ENCODE results near the gene RHBDD3. TPM values are rescaled to one million over a fixed set of nuclear protein-coding genes. Genes with fewer than 3 reads are reported as not detected.

RHBDD3 gene
- total and polyA plus RNA-seq, 2 of the 4 experiments (the other 2 are of a cell fraction) = 5.7 to 21.5 TPM

DNA sequence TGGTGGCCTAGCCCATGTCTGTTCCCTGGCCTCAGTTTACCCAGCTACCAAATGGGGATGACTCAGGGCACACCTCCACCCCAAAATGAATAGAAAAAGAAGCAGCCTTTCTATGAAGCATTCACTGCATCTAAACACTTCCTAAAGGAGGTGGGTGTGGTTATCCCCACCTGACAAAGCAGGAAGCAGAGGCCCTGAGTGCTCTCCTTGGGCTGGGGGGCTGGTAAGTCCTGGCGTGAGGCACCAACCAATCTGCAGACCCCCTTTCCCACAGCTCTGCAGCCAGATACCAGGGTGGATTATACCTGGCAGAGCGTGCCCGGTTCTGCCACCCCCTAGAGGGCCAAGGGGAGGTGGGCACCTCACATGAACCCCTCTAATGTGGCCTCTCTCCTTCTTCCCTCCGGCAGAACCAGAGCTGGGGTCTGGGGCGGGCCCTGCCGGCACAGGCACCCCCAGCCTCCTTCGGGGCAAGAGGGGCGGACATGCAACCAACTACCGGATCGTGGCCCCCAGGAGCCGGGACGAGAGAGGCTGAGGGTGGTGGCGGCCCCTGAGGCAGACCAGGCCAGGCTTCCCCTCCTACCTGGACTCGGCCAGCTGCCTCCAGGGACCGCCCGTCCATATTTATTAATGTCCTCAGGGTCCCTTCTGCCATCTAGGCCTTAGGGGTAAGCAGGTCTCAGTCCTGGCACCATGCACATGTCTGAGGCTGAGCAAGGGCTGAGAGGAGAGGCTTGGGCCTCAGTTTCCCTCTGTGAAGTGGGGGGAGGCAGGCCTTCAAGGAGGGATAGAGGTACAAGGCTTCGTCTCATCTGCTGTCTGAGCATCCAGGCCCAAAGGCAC, 9.2 kb downstream of the RHBDD3 start (continued):
- TF ChIP-seq, protein P1, sequence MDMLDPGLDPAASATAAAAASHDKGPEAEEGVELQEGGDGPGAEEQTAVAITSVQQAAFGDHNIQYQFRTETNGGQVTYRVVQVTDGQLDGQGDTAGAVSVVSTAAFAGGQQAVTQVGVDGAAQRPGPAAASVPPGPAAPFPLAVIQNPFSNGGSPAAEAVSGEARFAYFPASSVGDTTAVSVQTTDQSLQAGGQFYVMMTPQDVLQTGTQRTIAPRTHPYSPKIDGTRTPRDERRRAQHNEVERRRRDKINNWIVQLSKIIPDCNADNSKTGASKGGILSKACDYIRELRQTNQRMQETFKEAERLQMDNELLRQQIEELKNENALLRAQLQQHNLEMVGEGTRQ (IDR thresholded peaks at IDR 0.05; ENCODE audit: low read depth, low read length) = no peak

DNA sequence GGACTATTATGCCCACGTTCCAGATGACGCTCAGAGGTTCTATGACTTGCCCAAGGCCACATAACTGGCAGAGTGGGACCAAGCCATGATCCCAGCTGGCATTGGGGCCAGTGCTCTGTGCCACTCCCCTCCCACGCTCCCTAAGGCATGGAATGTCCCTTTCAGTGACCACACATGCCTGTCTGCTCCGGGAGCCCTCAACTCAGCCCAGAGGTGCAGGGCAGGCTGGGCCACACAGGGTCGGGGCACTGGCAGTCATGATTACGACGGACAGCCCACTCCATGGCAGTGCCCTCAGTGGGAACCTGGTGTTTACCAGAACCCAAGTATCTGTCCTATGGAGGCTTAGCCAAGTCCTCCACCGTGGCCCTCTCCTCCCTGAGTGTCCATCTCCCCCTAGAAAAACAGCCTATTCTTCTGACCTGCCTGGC, 10.0 kb downstream of the RHBDD3 start:
- no peak overlapping the region for H3K56ac ChIP-seq (ENCODE audit: extremely low read depth, insufficient read depth, low read length)
- H4K91ac ChIP-seq (ENCODE audit: insufficient read depth, low read depth, low read length) = no peak overlapping the region
- H3K9me3 ChIP-seq (ENCODE audit: control insufficient read depth, insufficient read depth, low read length) = no peaks in the 10 kb centered on the region
- ChIA-PET POLR2A (ENCODE audit: unreplicated experiment) (interaction anchor here (0.5 to 0.7 kb wide), 2 partner anchors 66 to 638 kb away, joined by 3 to 4 read pairs; no protein-coding TSS in a partner anchor), CTCF (no interaction called here)
- no peak overlapping the region for H4K8ac ChIP-seq (ENCODE audit: low read depth in 2 of 2, low read length in 2 of 2)
- no peaks in the 10 kb centered on the region for H4K20me1 ChIP-seq (ENCODE audit: insufficient read depth, low read length)
- H2BK120ac ChIP-seq (ENCODE audit: low read depth, low read length) = no peak overlapping the region
- dilution Hi-C loops (cut with HindIII; ENCODE audit: low sequenced_read_pairs, unreplicated experiment) (no loop called here), intact Hi-C loops (cut with micrococcal nuclease) (no loop called here), in situ Hi-C loops (cut with MboI; ENCODE audit: low sequenced_read_pairs) (no loop called here)
- no peak overlapping the region for H3K9ac ChIP-seq (ENCODE audit: low read depth, low read length)
- no peak overlapping the region for H2BK5ac ChIP-seq (ENCODE audit: low read depth, low read length, poor library complexity, severe bottlenecking)
- H3K27ac ChIP-seq (ENCODE audit: insufficient read depth, low read length) = no peak overlapping the region
- peaks cover 9% of the 10 kb centered on the region for H3K36me3 ChIP-seq (ENCODE audit: control insufficient read depth, insufficient read depth, low read length)
- H3K4me1 ChIP-seq (ENCODE audit: control insufficient read depth, insufficient read depth, low read length) = no peaks in the 10 kb centered on the region
- H3K4me2 ChIP-seq (ENCODE audit: low read depth, low read length) = no peak overlapping the region
- no peak overlapping the region for H3K14ac ChIP-seq (replicated peaks; ENCODE audit: low read depth, low read length)
- no peak overlapping the region for H3K4ac ChIP-seq (ENCODE audit: low read depth, low read length)
- TF ChIP-seq, protein P2, sequence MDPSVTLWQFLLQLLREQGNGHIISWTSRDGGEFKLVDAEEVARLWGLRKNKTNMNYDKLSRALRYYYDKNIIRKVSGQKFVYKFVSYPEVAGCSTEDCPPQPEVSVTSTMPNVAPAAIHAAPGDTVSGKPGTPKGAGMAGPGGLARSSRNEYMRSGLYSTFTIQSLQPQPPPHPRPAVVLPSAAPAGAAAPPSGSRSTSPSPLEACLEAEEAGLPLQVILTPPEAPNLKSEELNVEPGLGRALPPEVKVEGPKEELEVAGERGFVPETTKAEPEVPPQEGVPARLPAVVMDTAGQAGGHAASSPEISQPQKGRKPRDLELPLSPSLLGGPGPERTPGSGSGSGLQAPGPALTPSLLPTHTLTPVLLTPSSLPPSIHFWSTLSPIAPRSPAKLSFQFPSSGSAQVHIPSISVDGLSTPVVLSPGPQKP (IDR thresholded peaks at IDR 0.05; ENCODE audit: borderline replicate concordance, low read depth, low read length) = no peak
- TF ChIP-seq BHLHE40 (IDR thresholded peaks at IDR 0.05; ENCODE audit: low read depth, low read length) = no peak
- no peak for TF ChIP-seq MXI1 (IDR thresholded peaks at IDR 0.05; ENCODE audit: borderline replicate concordance, low read depth, low read length)
- TF ChIP-seq, protein P1 (IDR thresholded peaks at IDR 0.05; ENCODE audit: low read depth, low read length) = no peak
- TF ChIP-seq RFX5 (IDR thresholded peaks at IDR 0.05; ENCODE audit: low read depth, low read length) = no peak
- no peak for TF ChIP-seq NFE2L2 (IDR thresholded peaks at IDR 0.05; ENCODE audit: low read depth, low read length)
- no peak for TF ChIP-seq FOS (IDR thresholded peaks at IDR 0.05; ENCODE audit: low read depth, low read length)
- TF ChIP-seq RCOR1 (IDR thresholded peaks at IDR 0.05; ENCODE audit: insufficient replicate concordance, low read length) = no peak
- TF ChIP-seq MAFK (IDR thresholded peaks at IDR 0.05; ENCODE audit: low read depth, low read length) = no peak
- TF ChIP-seq CEBPB (IDR thresholded peaks at IDR 0.05; ENCODE audit: low read depth, low read length) = no peak
- no peak for TF ChIP-seq MAZ (IDR thresholded peaks at IDR 0.05; ENCODE audit: borderline replicate concordance, low read depth, low read length)
- TF ChIP-seq RAD21 (IDR thresholded peaks at IDR 0.05; ENCODE audit: low read length) = no peak
- H3K23ac ChIP-seq (ENCODE audit: low read depth, low read length) = no peak overlapping the region
- H3K9me1 ChIP-seq (ENCODE audit: insufficient read depth, low read length) = 0 out of 2 replicates have a peak, but pooled peaks cover 2% of the 10 kb centered on the region
- DNase-seq (no peak), ATAC-seq (ENCODE audit: low read depth) (no peak)
- no peaks in the 10 kb centered on the region for H3K79me1 ChIP-seq (ENCODE audit: low read depth in 1 of 2, low read length in 2 of 2)
- no peak overlapping the region for H2BK20ac ChIP-seq (ENCODE audit: low read depth, low read length)
- H2AK9ac ChIP-seq (replicated peaks; ENCODE audit: low read depth, low read length, poor library complexity) = no peak overlapping the region
- BruUV-seq (replicated peaks) = no TSS peak
- H2AK5ac ChIP-seq (ENCODE audit: low read depth, low read length) = no peak overlapping the region
- 92% methylated on average over 4 of the region's 8 CpGs; no CpG with 5 or more reads in 1 of the 2 experiments for WGBS, 2 experiments (ENCODE audit: extremely low coverage in 2 of 2, insufficient read length in 1 of 2)
- H3K27me3 ChIP-seq (ENCODE audit: control insufficient read depth, insufficient read depth, low read length) = no peaks in the 10 kb centered on the region
- H4K5ac ChIP-seq (ENCODE audit: low read depth, low read length) = no peak overlapping the region
- H2AFZ ChIP-seq (replicated peaks; ENCODE audit: low read length, poor library complexity) = no peak overlapping the region
- no peak overlapping the region for H3K4me3 ChIP-seq (ENCODE audit: insufficient read depth, low read depth, low read length)
- H2BK15ac ChIP-seq (ENCODE audit: low read depth, low read length) = no peak overlapping the region
- H3K18ac ChIP-seq (ENCODE audit: low read depth, low read length) = no peak overlapping the region

Data from IMR-90 (cell line).